GDM1 (cell line): ENCODE results near the gene C12orf75.
"Not testable (repeated sequence)": the region's sequence is repeated elsewhere in the genome, so short reads cannot be mapped to it uniquely, and the experiment has no call there.

Source experiments
- DNase-seq: peaks from one replicate; lab custom pipeline; 2025; lab: John Stamatoyannopoulos, UW

The C12orf75 gene

DNA sequence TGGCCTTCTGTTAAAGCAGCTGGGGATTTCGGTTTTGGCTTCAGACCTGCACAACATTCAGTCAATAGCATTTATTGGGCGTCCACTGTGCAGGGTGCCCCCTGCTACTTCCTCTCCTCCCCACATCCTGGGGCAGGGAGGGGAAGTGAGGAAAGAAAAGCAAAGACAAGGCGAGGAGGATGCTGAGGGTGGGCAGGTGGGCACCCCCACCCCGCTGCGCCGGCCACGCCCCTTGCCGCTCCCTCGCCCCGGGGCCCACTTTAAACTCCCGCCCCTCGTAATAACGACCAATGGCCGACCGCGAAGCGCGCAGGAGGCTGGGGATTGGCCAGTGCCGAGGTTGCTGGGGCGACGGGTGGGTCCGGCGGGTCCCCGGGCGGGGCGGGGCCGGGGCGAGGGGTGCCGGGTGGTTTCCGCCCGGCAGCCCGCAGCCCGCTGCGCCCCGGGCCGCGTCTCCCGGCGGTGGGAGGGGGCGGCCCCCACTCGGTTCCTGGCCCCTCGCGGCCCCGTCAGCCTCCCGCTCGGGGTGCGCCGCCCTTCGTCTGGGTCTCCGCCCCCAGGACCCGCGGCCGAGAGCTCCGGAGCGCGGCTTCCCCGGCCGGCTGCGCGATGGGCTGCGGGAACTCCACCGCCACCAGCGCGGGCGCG lies at the start of gene C12orf75:
TSS of gene C12orf75 (plus strand) at position 409 of the 648 bp plus-strand sequence. CDS start at position 610, 201 bp downstream.
- DNase-seq: peak; percentile 91

DNA sequence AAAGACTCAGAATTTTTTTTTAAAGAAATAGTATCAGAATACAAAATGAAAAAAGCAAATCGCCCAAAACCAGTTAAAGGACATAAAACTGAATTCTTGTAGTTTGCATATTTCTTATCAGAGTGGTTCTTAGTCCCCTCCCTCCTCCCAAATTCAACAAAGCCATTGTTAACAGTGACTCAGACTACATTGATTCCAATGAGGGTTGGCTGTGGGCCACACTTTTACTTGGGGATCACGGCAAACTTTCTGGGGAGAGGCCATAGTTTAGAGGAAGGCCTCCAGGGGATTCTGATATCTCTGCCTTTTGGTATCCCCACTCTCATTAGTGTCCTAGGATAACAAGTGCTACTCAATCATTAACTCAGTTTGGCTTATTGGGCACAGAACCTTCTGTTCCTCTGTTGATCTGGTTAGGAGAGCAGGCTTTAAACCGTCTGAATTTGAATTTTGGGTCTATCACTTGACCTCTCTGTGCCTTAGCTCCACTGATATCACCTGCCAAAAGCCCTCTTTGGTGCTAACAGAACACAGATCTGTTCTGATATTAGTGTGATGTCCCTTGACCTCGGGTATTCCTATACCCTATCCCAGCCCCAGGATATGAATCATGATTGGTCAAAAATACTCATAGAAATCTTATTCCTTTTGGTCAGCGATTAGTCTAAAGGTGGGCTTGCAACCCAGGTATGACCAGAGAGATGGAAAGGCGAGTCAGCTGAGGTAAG lies 49.4 kb upstream of the C12orf75 start:
- DNase-seq: no peak

DNA sequence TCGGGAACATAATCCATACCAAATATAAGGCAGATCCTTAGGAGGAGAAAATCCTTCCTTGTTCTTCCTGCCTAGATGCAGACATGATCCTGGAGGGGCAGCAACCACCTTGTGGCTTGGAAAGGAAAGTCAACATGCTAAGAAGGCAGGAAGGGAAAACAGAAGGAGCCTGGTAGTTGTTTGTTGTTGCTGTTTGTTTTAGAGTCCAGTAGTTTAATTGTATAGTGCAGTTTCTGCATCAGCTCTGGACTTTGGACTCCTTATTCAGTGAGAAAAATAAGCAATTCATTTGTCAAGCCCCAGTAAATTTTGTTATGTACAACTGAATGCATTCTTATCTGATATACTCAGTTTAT lies 48.8 kb upstream of the C12orf75 start:
- no peak for DNase-seq

DNA sequence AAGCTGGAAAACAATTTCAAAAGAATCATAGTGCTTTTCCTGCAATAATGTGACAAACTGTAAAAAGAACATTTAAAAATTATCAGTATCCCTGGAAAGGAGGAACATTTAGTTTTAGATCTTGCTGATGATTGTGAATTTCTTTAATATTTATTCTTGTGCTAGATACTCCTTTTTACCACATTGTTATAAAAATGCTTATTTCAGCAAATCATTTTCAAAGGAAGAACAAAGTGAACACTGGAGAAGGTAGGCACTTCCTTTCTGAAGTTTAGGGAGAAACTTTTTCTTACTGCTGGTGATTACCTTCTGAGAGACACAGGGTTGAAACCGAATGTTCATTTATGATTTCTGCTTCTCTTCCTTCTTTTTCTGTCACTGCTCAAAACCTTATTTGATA lies 45.1 kb upstream of the C12orf75 start:
- no peak for DNase-seq

DNA sequence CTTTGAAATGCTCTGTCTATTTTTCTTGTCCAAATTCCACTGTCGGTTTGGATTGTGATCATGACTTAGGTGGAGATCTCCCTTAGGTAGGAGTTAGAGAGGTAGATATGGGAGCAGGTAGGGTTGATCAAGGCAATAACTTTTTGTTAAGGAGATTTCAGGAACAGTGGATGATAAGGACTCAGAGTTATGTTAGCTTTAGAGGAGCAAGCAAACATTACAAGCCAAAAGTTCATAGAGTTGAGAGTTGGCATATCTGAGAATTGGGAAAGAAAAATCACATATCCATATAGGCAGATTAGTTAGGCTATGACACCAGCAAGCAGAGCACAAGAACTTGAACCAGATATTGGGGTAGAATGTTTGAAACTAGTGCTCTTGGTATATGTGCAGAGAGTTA lies 43.1 kb upstream of the C12orf75 start:
- DNase-seq: no peak

DNA sequence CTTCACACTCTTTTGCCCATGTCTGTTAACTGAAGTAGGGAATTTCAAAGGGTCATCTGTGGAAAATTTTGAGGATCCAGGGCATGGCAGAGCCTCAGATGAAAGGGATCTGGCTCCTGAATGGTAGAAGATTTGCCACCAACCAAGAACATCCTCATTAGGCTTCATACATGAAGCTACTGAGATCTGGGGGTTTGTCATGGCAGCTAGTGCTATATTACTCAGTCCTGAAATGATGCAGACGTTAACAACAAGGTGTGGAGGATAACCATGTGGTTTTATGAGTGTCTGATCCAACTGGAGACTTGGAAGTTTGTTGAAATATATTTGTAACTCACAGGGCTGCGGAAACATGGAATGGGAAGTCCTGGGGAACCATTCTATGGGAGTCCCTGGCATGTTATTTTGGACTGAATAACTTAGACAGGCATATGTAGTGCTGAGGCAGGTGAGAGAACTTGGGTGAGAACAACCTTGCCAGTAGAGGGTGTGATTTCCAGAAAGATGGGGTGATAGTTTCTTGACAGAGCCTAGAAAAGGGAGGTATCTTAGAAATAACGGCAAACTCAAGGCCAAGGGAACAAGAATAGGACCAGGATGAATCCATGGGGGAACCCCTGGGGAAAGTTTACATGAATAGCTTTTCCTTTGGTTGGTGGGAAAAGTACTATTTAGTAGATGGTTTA lies 42.0 kb upstream of the C12orf75 start:
- DNase-seq: no peak

DNA sequence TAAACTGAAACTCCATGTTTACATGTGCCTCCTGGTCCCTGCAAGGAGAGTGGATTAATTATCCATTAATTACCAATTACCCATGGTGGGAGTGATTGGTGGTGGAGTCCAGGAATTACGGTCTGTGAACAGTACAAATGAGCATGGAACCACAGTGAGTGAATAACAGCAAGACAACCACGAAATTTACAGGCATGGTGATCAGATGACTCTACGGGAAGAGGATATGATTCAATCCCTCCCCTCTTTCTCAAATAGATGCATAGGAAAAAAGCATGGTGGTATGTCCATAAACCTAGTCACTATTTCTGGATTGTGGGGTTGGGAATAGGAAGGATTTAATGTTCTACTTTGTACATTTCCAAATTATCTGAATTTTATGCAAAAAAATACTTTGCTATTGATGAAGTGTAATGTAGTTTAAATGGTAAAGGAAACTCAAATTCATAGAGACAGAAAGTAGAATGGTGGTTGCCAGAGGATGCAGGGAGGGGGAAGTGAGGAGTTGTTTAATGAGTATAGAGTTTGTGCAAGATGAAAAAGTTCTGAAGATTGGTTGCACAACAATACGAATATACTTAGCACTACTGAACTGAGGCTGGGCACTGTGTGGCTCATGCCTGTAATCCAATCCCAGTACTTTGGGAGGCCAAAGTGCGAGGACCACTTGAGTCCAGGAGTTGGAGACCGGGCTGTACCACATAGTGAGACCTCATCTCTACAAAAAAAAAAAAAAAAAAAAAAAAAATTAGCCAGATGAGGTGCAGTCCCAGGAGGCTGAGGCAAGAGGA lies 41.2 kb upstream of the C12orf75 start:
- DNase-seq: no peak

DNA sequence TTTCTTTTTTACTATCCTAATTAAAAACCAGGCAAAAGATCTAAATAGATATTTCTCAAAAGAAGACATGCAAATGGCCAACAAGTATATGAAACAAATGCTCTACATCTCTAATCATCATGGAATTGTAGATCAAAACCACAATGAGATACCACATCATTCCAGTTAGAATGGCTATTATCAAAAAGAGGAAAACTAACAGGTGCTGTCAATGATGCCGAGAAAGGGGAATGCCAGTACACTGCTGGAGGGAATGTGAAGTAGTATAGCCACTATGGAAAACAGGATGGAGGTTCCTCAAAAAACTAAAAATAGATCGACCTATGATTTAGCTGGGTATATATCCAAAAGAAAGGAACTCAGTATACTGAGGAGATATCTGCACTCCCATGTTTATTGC lies 39.0 kb upstream of the C12orf75 start:
- DNase-seq: no peak

DNA sequence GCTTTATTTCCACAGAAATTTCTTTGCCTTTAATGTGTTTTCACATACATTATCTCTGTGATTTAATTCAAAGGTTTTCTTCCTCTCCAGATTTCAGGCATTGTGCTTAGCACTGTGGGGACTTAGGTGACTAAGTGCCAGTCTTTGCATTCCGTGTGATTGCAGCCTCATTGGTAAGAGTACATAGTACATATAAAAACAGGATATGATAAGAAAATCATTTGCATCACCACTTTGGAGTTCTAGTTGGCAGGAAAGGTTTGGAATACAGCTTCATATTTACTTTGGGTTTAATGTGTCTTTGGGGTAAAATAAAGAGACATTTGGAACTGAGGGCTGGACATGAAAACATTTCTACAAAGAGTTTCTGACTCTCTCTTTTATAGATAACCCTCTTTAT lies 37.8 kb upstream of the C12orf75 start:
- no peak for DNase-seq

DNA sequence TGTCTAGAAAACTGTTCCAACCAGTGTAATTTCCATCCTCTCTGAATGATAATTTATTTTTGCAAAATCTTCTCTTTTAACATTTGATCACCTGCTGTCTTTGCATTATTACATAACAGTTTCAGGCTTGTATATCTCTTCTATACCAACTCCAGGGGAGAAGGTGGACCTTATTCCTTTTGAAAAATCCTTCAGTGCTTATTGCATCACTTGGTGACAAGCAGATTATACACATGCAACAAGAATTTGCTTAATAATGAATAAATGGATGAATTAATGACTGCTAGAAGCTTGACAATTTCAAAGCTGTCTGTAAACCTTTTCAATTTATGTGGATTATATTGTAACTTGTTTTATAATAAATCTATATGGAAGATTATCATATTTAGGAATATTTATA lies 37.3 kb upstream of the C12orf75 start:
- DNase-seq: no peak

DNA sequence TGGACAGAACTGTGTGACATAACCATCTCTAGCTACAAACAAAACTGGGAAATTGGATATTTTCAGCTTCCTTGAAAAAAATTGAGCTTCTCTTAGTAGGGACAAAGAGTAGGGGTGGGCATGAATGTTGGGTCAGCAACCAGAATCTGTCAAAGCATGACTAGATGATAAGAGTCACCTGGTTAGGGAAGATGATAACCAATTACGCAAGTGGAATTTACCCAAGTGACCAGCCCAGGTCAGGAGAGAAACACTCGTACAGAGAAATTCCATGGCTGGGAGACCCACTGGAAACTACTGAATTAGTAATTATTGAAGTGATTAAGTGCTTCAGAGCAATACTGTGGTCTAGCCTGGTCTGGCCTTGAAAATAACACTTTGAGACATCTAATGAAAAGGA lies 36.3 kb upstream of the C12orf75 start:
- DNase-seq: no peak

DNA sequence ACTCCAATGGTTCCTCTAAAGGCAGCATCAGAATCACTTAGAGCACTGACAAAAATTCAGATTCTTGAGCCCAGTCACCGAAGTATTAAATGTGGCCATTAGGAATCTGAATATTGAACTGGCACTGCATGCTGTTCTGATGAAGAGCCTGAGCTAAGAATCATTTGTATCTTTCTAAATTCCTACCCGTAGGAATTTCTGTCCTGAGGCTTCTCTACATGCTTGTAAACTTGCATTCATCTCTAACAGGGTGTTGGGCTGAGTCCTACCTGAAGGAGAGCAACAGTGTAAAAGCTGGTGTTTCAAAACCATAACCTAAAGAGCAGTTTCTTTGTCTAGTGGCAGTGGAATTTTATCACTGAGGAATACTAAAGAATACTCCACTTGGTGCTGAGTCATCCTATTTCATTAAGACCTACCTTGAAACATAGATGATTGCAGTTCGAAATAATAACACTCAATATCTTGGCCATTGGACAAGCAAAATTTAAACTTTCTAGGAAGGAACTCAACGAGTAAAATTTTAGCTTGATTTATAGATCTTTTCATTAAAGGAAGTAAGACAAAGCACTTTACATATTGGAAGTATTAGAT lies 35.5 kb upstream of the C12orf75 start:
- no peak for DNase-seq

DNA sequence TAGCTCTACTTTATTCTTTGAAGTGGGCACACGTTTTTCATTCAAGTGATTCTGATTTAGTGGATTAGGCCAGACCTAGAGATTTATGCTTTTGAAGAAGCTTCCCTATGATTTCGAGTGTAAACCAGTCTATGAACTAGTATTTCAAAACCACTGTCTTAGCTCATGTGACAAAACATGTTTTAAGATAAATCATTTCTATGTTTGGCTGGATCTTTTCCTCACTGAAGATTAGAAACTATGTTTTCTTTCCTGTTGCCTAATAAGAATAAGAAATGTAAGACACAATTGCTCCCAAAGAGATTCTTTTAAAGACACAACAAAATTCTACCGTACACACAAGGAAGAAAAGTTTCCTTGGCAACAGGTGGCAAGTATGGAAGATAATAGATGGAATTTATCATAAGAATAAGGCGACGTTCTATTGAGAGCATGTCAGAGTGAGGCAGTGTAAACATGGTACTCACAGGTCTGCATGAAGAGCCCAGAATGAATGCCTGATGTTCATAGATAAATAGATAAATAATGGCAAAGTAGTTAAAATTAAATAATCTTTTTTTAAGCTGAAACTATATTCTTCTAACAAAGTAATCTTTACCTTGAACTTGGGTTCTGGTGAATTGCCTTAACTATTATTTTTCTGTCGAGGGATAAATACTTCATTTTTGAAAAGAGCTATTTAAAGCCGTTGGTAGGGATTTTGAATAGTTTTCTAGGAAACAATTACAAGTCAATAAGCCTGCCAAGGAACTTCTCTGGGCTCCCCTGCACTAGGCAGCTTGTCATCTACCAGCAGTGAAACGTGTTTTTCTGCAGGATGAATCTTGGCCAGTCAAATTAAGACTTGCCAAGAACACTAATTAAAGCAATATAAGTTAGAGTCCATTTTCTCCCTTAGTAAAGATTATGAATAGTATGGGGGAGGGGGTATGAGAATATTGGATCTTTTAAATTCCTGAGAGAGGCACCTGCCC lies 34.1 kb upstream of the C12orf75 start:
- no peak for DNase-seq

DNA sequence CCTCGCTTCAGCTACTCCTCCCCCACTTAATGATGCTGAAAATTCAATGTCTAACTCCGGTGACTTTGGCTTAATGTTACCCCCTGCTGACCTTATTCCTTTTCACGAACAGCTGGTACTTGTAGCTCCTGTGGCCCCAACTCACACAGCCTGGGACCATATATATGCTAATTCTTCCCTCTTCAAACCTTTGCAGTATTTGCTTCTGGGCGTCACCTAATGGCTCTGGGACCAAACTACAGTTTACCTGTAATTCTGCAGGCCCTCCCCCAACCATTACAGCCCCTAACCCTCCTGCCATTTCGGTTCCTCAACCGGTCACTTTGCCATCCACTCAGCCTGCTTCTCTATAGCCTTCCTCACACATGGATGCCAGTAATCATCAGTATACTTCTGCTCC lies 29.6 kb upstream of the C12orf75 start:
- no peak for DNase-seq

DNA sequence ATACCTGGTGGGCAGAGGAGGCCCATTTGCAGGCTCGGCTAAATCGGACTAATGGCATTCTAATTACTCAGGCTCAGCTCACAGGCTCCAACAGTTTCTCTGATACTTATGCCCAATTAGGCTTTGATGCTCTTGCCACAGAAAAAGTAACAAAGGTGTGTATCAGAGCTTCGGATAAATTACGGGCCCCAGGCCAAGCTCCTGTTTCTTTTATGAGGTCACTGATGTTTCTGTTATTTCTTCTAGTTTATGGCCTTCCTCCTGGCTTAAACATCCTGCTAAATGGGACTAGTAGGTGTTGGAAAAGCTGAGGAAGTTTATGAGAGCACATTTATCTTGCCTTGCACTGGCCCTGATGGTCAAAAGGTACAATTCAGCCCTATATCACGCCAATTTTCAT lies 28.8 kb upstream of the C12orf75 start:
- no peak for DNase-seq

DNA sequence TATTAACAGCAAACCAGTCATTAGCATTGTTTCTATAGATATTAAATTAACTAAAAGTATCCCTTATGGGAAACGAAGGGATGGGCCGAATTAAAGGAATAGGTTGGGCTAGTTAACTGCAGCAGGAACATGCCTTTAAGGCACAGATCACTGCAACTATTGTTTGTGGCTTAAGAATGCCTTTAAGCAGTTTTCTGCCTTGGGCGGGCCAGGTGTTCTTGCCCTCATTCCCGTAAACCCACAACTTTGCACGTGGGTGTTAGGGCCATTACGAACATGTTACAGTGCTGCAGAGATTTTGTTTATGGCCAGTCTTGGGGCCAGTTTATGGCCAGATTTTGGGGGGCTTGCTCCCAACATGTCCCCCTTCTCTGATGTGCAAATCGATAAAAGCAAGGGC lies 27.5 kb upstream of the C12orf75 start:
- not testable (repeated sequence) for DNase-seq

DNA sequence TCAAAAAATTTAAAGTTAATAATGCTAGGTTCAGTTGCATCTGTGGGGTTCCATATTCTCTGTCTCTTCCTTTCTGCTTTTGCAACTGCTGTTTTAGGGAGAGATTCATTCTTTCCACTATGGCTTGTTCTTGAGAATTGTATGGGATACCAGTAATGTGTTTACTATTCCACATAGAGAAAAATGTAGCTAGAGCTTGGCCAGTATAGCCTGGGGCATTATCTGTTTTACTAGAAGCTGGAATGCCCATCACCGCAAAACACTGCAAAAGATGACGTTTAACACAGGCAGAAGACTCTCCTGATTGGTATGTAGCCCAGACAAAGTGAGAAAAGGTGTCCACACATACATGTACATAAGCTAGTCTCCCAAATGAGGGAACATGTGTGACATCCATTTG lies 25.9 kb upstream of the C12orf75 start:
- not testable (repeated sequence) for DNase-seq

DNA sequence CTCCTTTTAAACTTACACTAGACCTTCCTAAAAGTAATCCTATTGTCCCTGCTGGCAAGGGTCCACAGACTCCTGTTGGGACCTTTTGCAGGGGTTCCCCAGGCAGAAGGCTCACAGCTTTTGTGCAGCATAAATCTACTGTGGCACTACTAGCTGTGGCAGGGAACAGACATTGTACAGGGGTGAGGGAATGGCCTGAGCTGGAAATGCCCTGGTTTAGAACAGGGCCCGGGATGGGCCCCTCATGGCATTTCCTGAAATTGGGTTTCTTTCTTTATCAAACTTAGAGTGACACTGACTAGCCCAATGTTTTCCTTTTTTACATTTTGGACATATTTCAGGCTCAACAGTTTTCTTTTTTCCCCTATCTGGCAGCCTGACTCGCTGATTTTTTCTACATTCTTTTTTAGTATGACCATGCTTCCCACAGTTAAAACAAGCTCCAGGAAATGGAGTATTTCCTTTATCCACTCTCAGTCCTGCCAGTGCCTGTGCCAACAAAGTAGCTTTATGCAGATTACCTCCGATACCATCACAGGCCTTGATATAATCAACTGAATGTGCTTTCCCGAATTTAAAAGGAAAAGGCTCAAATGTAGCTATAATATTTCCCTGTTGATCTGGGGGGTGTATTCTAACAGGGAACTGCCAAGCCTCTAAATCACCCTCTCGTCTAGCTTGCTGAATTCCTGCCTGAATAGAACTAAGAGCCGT lies 22.7 kb upstream of the C12orf75 start:
- not testable (repeated sequence) for DNase-seq

DNA sequence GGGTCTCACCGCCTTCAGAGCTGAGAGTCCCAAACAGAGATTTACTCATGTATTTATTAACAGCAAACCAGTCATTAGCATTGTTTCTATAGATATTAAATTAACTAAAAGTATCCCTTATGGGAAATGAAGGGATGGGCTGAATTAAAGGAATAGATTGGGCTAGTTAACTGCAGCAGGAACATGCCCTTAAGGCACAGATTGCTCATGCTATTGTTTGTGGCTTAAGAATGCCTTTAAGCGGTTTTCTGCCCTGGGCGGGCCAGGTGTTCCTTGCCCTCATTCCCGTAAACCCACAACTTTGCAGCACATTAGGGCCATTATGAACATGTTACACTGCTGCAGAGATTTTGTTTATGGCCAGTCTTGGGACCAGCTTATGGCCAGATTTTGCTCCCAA lies 21.7 kb upstream of the C12orf75 start:
- DNase-seq: not testable (repeated sequence)

DNA sequence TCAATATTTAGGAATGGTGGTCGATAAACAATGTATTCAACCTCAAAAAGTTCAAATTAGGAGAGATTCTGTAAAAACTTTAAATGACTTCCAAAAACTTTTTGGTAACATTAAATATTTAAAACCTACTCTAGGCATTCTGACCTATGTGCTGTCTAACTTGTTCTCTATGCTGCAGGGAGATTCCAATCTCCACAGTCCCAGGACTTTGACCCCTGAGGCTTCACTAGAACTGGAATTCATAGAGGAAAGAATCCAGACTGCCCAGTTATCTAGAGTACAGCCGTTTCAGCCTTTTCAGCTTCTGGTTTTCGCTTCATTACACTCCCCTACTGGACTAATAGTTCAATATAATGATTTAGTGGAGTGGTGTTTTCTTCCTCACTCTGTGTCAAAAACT lies 21.1 kb upstream of the C12orf75 start:
- not testable (repeated sequence) for DNase-seq
